Adrenal gland (tissue), 5 donors: ENCODE data around the gene CELF2.
A peak's percentile ranks its signal among the peaks of the same experiment; 100 is the strongest.

Experiments used
- CTCF ChIP-seq, 6 experiments: fragments of 450-650 bp in 4 of 6; fragments of 200-600 bp in 2 of 6; sonication (generic) in 1 of 6; IDR thresholded peaks; 1 replicate in 5 of 6; 2 replicates in 1 of 6; pipeline versions ENCODE4 v1.5.1 to v1.8.0; 2016 to 2021; ENCODE audit warnings: antibody characterized with exemption in 6 of 6, mild to moderate bottlenecking in 2 of 6, moderate library complexity in 1 of 6
- POLR2A ChIP-seq, 2 donors: fragments of 450-650 bp; IDR thresholded peaks; one replicate each; pipeline ENCODE4 v1.6.1; 2017; ENCODE audit warnings: antibody characterized with exemption in 2 of 2, mild to moderate bottlenecking in 2 of 2, moderate library complexity in 1 of 2
- donor health status: DM: no; HTN: no; CAD: no.

GRCh38 chr10:11113156-11113555 lies 95.5 kb downstream of the CELF2 start:
- TF ChIP-seq POLR2A (IDR thresholded peaks at IDR 0.05): no peak
- TF ChIP-seq CTCF (IDR thresholded peaks at IDR 0.05): peak in 4 of 6 experiments; percentile 12 to 31 (median 26)
